CD4-positive, alpha-beta T cell treated with Interleukin-2 at 100 ng/mL for 4 hours (primary cell): Measurements from ENCODE around the gene ZFR.
"Not testable (repeated sequence)": the region's sequence is repeated elsewhere in the genome, so short reads cannot be mapped to it uniquely, and the experiment has no call there.

Source experiments
- DNase-seq: peaks from one replicate; pipeline ENCODE4 v3.0.0-alpha.2; 2020; ENCODE audit warnings: low spot score

Gene ZFR

GRCh38 chr5:32450952-32451351 lies 6.4 kb upstream of the ZFR start:
- DNase-seq = no peak

DNA sequence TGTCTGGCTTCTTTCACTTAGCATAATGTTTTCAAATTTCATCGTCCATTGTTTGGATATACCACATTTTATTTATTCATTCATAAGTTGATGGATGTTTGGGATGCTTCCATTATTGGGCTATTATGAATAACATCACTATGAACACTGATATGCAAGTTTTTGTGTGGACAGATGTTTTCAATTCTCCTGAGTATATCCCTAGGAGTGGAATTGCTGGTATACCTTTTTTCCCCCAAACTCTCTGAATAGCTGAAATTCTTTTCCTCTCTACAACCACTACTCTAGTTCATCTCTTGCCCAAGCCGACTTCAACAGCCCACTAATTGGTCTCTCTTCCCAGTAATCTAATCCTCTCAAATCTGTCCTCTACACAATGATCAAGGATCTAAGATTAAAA lies 4.7 kb upstream of the ZFR start:
- DNase-seq = no peak

- no peak for DNase-seq
Observed at GRCh38 chr5:32446630-32447029, 2.1 kb upstream of the ZFR start.

DNA sequence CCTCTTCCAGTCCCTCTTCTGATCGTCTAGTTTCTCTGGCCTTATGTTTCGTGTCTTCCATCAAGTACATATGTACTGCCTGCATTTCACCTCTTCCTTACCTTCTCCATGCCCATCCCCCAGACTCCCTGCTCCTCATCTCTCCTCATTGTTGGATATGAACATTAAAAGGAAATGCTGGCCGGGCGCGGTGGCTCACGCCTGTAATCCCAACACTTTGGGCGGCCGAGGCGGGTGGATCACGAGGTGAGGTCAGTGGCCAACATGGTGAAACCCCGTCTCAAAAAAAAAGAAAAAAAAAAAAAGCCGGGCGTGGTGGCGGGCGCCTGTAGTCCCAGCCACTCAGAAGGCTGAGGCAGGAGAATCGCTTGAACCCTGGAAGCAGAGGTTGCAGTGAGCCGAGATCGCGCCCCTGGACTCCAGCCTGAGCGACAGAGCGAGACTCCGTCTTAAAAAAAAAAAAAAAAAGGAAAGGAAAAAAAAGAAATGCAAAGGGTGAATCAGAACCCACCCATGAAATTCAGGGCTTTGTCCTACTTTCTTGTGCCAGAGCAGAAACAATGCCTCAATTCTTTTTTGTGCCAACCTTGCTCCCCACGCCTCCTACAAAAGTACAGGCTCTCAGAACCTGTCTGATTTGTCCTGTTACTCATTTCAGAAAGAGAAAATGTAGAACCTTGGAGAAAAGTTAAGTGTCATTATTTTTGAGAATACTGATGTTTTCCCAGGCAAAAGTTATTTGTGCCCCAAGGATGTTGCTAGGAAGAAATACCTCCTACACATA lies 1.5 kb upstream of the ZFR start:
- no peak for DNase-seq

DNA sequence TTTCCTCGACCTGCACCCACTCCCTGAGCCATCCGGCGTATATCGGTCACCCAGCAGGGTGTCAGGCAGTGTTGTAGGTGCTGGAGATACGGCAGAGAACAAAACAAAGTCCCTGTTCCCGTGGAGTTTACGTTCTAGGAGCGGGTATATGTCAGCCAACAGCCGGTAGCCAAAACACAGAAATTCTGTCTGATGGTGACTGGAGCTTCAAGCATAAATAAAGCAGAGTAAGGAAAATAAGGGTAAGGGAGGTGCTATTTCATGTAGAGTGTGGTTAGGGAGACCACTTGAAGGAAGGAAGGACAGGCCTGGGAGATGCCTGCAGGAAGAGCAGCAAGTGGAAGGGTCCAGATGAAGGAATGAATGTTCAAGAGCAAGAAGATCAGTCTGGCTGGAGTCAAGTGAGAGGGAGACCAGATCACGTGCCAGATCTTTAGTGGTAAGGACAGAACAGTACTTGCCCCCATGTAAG lies 783 bp upstream of the ZFR start:
- no peak for DNase-seq

DNA sequence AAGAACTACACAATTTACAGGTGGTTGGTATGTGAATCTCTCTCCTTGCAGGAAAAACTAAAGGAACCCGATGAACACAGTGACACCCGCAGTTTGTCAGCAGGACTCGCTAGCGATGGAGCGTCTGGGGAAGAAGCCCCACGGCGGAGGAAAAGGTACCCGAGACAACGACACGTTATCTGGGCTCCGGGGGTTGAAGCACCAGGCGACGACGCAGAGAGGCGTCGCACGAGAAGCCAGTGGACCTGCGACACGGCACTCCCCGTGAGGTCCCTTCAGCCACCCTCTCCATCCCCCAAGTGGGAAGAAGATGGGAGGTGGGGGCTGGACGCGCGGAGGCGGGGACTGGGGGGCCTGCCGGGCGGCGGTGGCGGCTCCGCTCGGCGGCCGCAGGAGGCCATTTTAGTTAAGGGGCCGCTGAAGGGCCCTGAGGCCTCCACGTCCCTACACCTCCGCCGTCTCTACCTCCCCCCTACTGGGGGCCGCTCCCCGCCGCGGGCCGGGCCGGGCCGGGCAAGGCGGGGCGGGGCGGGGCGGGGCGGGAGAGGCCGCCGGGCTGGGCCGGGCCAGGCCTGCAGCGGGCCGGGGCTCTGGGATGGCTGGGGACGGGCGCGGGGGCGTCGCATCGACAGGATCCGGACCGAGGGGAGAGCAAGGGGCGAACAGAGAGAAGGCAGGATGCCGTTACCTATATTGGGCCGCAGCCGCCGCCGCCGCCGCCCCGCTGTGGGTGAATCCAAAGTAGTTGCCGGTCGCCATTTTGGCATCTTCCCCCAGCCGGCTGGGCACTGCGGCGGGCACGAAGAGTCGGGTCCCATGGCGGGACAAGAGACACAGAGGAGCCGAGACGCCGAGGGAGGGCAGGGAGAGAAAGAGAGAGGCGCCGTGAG lies 754 bp downstream of the ZFR start:
- DNase-seq = peak; percentile 41

DNA sequence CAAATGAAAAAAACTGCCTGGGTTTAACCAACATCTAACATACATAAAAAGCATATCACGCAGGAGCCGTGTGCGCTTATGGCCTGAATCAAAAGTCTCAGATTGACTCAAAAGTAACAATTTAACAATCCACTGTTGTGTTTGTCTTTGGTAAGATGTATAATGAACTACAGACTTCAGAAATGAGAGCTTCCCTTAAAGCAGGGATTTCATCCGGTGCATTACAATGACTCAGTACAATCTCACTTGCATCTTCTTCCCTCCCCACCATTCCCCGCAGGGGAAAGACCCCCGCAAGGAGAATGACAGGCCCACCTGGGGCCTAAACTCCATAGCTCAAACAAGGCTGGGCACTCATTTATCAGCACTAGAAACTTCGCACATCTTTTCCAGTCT lies 1.4 kb downstream of the ZFR start:
- DNase-seq = peak; percentile 15

- DNase-seq = no peak
Observed at GRCh38 chr5:32439086-32439642, 5.4 kb downstream of the ZFR start.

DNA sequence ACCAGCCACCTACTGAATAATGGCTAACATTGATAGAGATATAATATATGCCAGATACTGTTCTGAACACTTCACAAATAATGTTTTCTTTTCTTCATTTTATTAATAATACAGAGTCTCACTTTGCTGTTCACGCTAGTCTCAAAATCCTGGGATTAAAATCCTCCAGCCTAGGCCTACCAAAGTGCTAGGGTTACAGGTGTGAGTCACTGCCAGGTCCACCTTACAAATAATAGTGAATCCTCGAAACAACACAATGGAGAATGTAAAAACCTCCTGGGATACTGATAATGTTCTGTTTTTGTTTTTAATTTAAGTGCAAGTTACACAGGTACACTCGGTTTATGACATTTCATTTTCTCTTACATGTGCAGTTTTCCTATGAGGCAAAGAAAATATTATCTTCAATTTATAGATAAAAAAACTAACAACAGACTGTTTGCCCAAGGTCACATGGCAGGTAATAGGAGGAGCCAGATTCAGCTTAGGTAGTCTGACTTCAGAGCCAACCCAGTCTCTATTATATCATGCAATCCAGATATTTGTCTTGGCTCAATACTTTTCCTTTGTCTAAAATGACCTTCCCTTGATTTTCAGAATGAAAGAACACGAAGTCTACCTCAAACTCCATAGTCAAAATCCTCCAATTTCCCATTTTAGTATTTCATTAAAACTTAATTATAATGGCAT lies 7.8 kb downstream of the ZFR start:
- no peak for DNase-seq

GRCh38 chr5:32435383-32435782 lies 9.2 kb downstream of the ZFR start:
- no peak for DNase-seq

DNA sequence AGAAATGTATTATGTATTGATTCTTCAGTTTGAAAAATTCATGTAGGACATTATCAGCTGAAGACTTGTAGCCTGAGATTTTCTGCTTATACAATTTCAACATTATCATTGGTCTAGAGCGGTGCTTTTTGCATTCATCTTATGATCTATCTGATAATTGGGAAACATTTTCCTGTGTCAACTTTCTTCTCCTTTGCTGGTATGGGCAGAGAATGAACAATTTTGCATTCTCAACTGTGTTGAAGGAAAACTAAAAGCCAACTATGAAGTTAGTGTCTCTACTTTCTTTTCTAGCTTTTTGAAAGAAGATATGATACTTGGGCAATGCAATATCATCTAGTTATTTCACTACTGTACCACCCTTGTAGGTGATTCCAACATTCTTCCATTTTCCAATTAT lies 10.3 kb downstream of the ZFR start:
- DNase-seq = no peak

- DNase-seq = no peak
Observed at GRCh38 chr5:32432633-32433032, 11.9 kb downstream of the ZFR start.

GRCh38 chr5:32430825-32431224 lies 13.7 kb downstream of the ZFR start:
- not testable (repeated sequence) for DNase-seq

GRCh38 chr5:32428426-32428825 lies 16.1 kb downstream of the ZFR start:
- DNase-seq = no peak

GRCh38 chr5:32426440-32427151 lies 17.9 kb downstream of the ZFR start:
- no peak for DNase-seq

- DNase-seq = no peak
Observed at GRCh38 chr5:32422697-32423096, 21.8 kb downstream of the ZFR start.

DNA sequence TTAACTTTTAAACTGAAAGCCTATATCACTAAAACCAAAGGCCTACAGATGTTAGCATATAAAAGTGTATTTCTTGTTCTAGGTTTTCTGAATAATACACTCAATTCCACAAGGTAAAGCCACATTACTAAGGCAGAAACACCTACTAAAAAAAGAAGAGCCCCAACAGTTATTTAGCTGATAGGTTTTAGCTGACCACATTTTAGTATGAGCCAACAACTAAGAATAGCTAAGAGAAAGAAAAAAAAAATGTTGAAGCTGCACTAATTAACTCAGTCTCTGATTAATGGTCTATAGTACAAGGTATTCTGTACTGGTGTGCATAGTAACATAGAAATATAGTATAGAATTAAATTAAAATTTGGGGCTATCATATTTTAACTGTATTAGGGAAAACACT lies 23.5 kb downstream of the ZFR start:
- no peak for DNase-seq

DNA sequence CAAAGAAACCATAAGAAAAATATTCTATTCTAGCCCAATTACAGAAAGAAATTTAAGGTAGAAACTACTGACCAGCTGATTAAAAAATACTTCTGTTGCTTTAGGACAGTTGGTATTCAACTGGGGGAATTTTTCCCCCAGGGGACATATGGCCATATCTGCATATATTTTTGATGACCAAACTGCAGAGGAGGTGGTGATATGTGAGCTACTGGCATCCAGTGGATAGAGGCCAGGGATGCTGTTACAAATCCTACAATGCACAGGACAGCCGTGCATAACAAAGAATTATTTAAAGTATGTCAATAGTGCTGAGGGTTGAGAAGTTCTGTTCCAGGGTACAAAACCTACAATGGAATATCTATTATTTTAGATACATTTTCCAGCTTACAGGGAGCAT lies 24.0 kb downstream of the ZFR start:
- DNase-seq = no peak

DNA sequence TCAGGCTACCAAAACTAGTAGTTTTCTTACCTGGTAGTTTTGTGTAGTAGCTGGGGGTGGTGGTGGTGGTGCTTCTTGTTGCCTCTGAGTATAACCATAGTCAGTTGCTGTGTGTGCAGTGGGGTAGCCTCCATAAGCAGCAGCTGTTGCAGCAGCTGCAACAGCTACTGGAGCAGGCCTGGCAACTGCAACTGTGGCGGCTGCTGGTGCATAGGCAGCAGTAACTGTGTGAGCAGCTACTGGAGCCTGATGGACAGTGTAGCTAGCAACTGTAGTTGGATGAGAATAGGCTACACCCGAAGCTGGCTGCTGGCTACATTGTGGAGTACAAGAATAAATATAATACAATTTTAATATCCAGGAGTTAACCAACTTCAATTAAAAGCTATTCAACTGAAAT lies 24.7 kb downstream of the ZFR start:
- DNase-seq = no peak

- DNase-seq = no peak
Observed at GRCh38 chr5:32413466-32414263, 30.9 kb downstream of the ZFR start.

DNA sequence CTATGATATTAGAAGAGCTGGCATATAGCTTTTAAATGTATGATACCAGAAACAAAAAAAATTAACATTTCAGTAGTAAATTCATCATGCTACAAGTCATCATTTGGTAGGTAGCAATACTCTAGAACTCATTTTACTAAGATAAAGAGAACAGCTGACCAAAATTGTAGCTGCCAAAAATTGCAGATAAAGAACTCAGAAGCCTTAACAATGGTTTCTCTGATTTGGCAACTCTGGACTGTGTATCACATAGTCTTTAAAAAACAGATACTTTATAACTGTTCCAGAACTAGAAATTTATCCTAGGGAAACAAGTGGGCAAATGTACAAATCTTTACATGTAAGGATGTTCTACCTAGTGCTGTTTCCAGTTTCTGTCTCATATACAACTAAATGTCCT lies 33.9 kb downstream of the ZFR start:
- no peak for DNase-seq
